NT2/D1 (cell line): Measurements from ENCODE around the gene KIAA0232.
"Not testable (repeated sequence)": the region's sequence is repeated elsewhere in the genome, so short reads cannot be mapped to it uniquely, and the experiment has no call there.

Source experiments
- DNase-seq: peaks from one replicate; pipeline ENCODE4 v3.0.0-alpha.2; 2011; ENCODE audit warnings: low read depth, low spot score
- H3K27me3 ChIP-seq: 2 replicates; pipeline ENCODE4 v1.6.0; 2011; ENCODE audit warnings: mild to moderate bottlenecking; ENCODE audit not compliant: insufficient read length, insufficient read depth
- H3K36me3 ChIP-seq: 2 replicates; pipeline ENCODE4 v1.6.1; 2011; ENCODE audit warnings: mild to moderate bottlenecking, low read length, mixed read lengths; ENCODE audit not compliant: insufficient read depth, insufficient read length
- H3K4me1 ChIP-seq: 2 replicates; pipeline ENCODE4 v1.5.1; 2011; ENCODE audit not compliant: insufficient read depth, insufficient read length
- H3K4me3 ChIP-seq: 2 replicates; pipeline ENCODE4 v1.5.1; 2011; ENCODE audit warnings: low read depth; ENCODE audit not compliant: insufficient read length
- H3K9ac ChIP-seq: 2 replicates; pipeline ENCODE4 v1.6.0; 2011; ENCODE audit warnings: low read depth; ENCODE audit not compliant: insufficient read length
- H3K9me3 ChIP-seq: 2 replicates; pipeline ENCODE4 v1.5.1; 2011; ENCODE audit warnings: mild to moderate bottlenecking, low read length; ENCODE audit not compliant: insufficient read depth
- SUZ12 ChIP-seq: IDR thresholded peaks from 2 replicates; pipeline ENCODE4 v1.6.1; 2011; ENCODE audit not compliant: insufficient read length, insufficient read depth; ENCODE audit errors: extremely low read depth
- YY1 ChIP-seq: IDR thresholded peaks from 2 replicates; pipeline ENCODE4 v1.6.1; 2011; ENCODE audit not compliant: insufficient read length, insufficient read depth
- ZNF274 ChIP-seq: IDR thresholded peaks from 2 replicates; pipeline ENCODE4 v1.6.1; 2011; ENCODE audit warnings: mild to moderate bottlenecking, low read depth, low read length

KIAA0232 gene

GRCh38 chr4:6900956-6901355, 118.4 kb downstream of the KIAA0232 start:
- peaks cover 14% of the 10 kb centered on the region for H3K4me1 ChIP-seq
- H3K9ac ChIP-seq: no peak overlapping the region
- no peak for DNase-seq
- TF ChIP-seq ZNF274 (no peak), YY1 (no peak), SUZ12 (no peak)
- no peak overlapping the region for H3K4me3 ChIP-seq
- no peaks in the 10 kb centered on the region for H3K36me3 ChIP-seq
- H3K9me3 ChIP-seq: no peaks in the 10 kb centered on the region
- H3K27me3 ChIP-seq: no peaks in the 10 kb centered on the region

- H3K4me1 ChIP-seq: peaks cover 14% of the 10 kb centered on the region
- no peak overlapping the region for H3K4me3 ChIP-seq
- H3K9ac ChIP-seq: no peak overlapping the region
- peaks cover 3% of the 10 kb centered on the region for H3K27me3 ChIP-seq
- TF ChIP-seq ZNF274 (no peak), SUZ12 (no peak)
- H3K36me3 ChIP-seq: no peaks in the 10 kb centered on the region
- no peaks in the 10 kb centered on the region for H3K9me3 ChIP-seq
- no peak for DNase-seq
These were observed 119.3 kb downstream of the KIAA0232 start for GRCh38 chr4:6901669-6902317.

- Histone ChIP-seq H3K36me3 (no peaks in the 10 kb centered on the region), H3K27me3 (peaks cover 6% of the 10 kb centered on the region), H3K4me3 (no peak overlapping the region), H3K9me3 (no peaks in the 10 kb centered on the region), H3K9ac (no peak overlapping the region), H3K4me1 (peaks cover 15% of the 10 kb centered on the region)
- DNase-seq: no peak
- TF ChIP-seq ZNF274 (no peak), YY1 (no peak), SUZ12 (no peak)
These were observed 120.0 kb downstream of the KIAA0232 start for GRCh38 chr4:6902318-6903042.

- no peaks in the 10 kb centered on the region for H3K36me3 ChIP-seq
- TF ChIP-seq ZNF274 (no peak), SUZ12 (no peak), YY1 (no peak)
- no peaks in the 10 kb centered on the region for H3K9me3 ChIP-seq
- peaks cover 22% of the 10 kb centered on the region for H3K4me1 ChIP-seq
- no peak for DNase-seq
- no peak overlapping the region for H3K4me3 ChIP-seq
- H3K27me3 ChIP-seq: peaks cover 14% of the 10 kb centered on the region
- no peak overlapping the region for H3K9ac ChIP-seq
These were observed 123.3 kb downstream of the KIAA0232 start for GRCh38 chr4:6905516-6906445.

GRCh38 chr4:6906486-6906885, 124.0 kb downstream of the KIAA0232 start:
- peaks cover 26% of the 10 kb centered on the region for H3K4me1 ChIP-seq
- H3K36me3 ChIP-seq: not testable (repeated sequence)

GRCh38 chr4:6907658-6908191, 125.2 kb downstream of the KIAA0232 start:
- no peaks in the 10 kb centered on the region for H3K36me3 ChIP-seq
- TF ChIP-seq ZNF274 (no peak), YY1 (no peak), SUZ12 (no peak)
- no peak overlapping the region for H3K4me3 ChIP-seq
- H3K27me3 ChIP-seq: peaks cover 16% of the 10 kb centered on the region
- H3K4me1 ChIP-seq: peaks cover 19% of the 10 kb centered on the region
- DNase-seq: no peak
- H3K9me3 ChIP-seq: no peaks in the 10 kb centered on the region
- peak overlapping the region; percentile 62 for H3K9ac ChIP-seq

More at GRCh38 chr4:6906486-6906885, 124.0 kb downstream of the KIAA0232 start:
- DNase-seq, H3K9ac ChIP-seq, H3K4me3 ChIP-seq, H3K9me3 ChIP-seq: not testable (repeated sequence)
- H3K27me3 ChIP-seq: peaks cover 16% of the 10 kb centered on the region
